HepG2 (cell line): ENCODE results near the gene JDP2. TPM values are rescaled to one million over a fixed set of nuclear protein-coding genes. Genes with fewer than 3 reads are reported as not detected.

Experiments
- BCL6 ChIP-seq: IDR thresholded peaks from 2 replicates; pipeline ENCODE4 v1.6.1; 2016; ENCODE audit warnings: missing genetic modification reagents, missing compliant biosample characterization
- CREB1 ChIP-seq, 2 experiments: fragments of 450-650 bp in 1 of 2; IDR thresholded peaks; 2 replicates each; pipeline ENCODE4 v1.6.1; 2016 to 2017; ENCODE audit warnings: control low read depth in 1 of 2, mild to moderate bottlenecking in 1 of 2, missing compliant biosample characterization in 1 of 2, missing genetic modification characterization in 1 of 2
- EHMT2 ChIP-seq: fragments of 200-600 bp; sonication (generic); IDR thresholded peaks from 2 replicates; pipeline ENCODE4 v1.7.0; 2017; ENCODE audit warnings: antibody characterized with exemption, low read depth, low read length, borderline replicate concordance
- HNRNPLL ChIP-seq: fragments of 200-400 bp; formaldehyde crosslinking; IDR thresholded peaks from 2 replicates; pipeline ENCODE4 v1.6.1; 2017; ENCODE audit warnings: mild to moderate bottlenecking, low read depth, low read length; ENCODE audit not compliant: poor library complexity, severe bottlenecking
- NCOA5 ChIP-seq: sonication (generic); formaldehyde crosslinking; IDR thresholded peaks from 2 replicates; pipeline ENCODE4 v1.4.0; 2020; ENCODE audit warnings: missing genetic modification reagents
- NRL ChIP-seq: sonication (generic); formaldehyde crosslinking; IDR thresholded peaks from 2 replicates; pipeline ENCODE4 v1.5.0; 2020; ENCODE audit warnings: missing genetic modification reagents, mild to moderate bottlenecking, moderate library complexity, borderline replicate concordance
- POLR2A ChIP-seq, 2 experiments: IDR thresholded peaks; 2 replicates each; pipeline ENCODE4 v1.6.1; 2011; ENCODE audit warnings: low read depth in 2 of 2, low read length in 2 of 2, mild to moderate bottlenecking in 1 of 2, moderate library complexity in 1 of 2; ENCODE audit not compliant: insufficient read depth in 1 of 2
- SIN3B ChIP-seq: fragments of 150-350 bp; IDR thresholded peaks from 2 replicates; pipeline ENCODE4 v1.6.1; 2014; ENCODE audit warnings: low read length
- SMYD3 ChIP-seq: sonication (generic); formaldehyde crosslinking; IDR thresholded peaks from 2 replicates; pipeline ENCODE4 v1.8.1; 2023; ENCODE audit warnings: mild to moderate bottlenecking, missing genetic modification reagents
- SNAPC4 ChIP-seq: sonication (generic); formaldehyde crosslinking; IDR thresholded peaks from 2 replicates; pipeline ENCODE4 v1.4.0; 2020; ENCODE audit warnings: mild to moderate bottlenecking, missing genetic modification reagents
- TEAD2 ChIP-seq: sonication (generic); formaldehyde crosslinking; IDR thresholded peaks from 2 replicates; pipeline ENCODE4 v1.9.0; 2021; ENCODE audit warnings: missing genetic modification reagents
- ZBTB38 ChIP-seq: sonication (generic); formaldehyde crosslinking; IDR thresholded peaks from 2 replicates; pipeline ENCODE4 v1.5.1; 2020; ENCODE audit warnings: mild to moderate bottlenecking, missing genetic modification reagents
- ZBTB4 ChIP-seq: sonication (generic); formaldehyde crosslinking; IDR thresholded peaks from 2 replicates; pipeline ENCODE4 v1.4.0; 2020; ENCODE audit warnings: missing genetic modification reagents, mild to moderate bottlenecking, borderline replicate concordance
- ZKSCAN1 ChIP-seq: fragments of 150-350 bp; IDR thresholded peaks from 2 replicates; pipeline ENCODE4 v1.6.1; 2014; ENCODE audit warnings: low read length
- ZNF441 ChIP-seq: sonication (generic); formaldehyde crosslinking; IDR thresholded peaks from 2 replicates; pipeline ENCODE4 v1.7.0; 2021; ENCODE audit warnings: missing genetic modification reagents, borderline replicate concordance
- ZNF484 ChIP-seq: sonication (generic); formaldehyde crosslinking; IDR thresholded peaks from 2 replicates; pipeline ENCODE4 v1.5.1; 2020; ENCODE audit warnings: mild to moderate bottlenecking, low read depth, missing genetic modification reagents, borderline replicate concordance
- ZNF576 ChIP-seq: sonication (generic); formaldehyde crosslinking; IDR thresholded peaks from 2 replicates; pipeline ENCODE4 v1.4.0; 2020; ENCODE audit warnings: mild to moderate bottlenecking, missing genetic modification reagents
- ZNF597 ChIP-seq: sonication (generic); formaldehyde crosslinking; IDR thresholded peaks from 2 replicates; pipeline ENCODE4 v1.5.0; 2020; ENCODE audit warnings: missing genetic modification reagents
- ZSCAN25 ChIP-seq: sonication (generic); formaldehyde crosslinking; IDR thresholded peaks from 2 replicates; pipeline ENCODE4 v1.8.0; 2022; ENCODE audit warnings: mild to moderate bottlenecking, missing genetic modification reagents
- polyA plus RNA-seq, 8 experiments: library from polyadenylated mRNA; depleted of rRNA in 3 of 8; stranded (reverse) in 7 of 8; unstranded in 1 of 8; fragments of >200 nt; fragmentation: Illumina TruSeq in 4 of 8; extraction: Trizol in 4 of 8; gene quantifications; 2 replicates each; pipeline versions ENCODE4 v1.2.1 to v1.2.3, GENCODE V29; 2011 to 2016; ENCODE audit warnings: low read depth in 4 of 8, missing spikeins in 1 of 8, mixed read lengths in 1 of 8; ENCODE audit not compliant: insufficient read depth in 1 of 8
- total RNA-seq, 5 experiments: library from RNA; depleted of rRNA; stranded (reverse); fragments of >200 nt; fragmentation: Illumina TruSeq; extraction: Trizol; gene quantifications; 2 replicates each; pipeline ENCODE4 v1.2.3, GENCODE V29; 2016; ENCODE audit warnings: low read depth in 1 of 5

The JDP2 gene
- total and polyA plus RNA-seq, 2 of the 13 experiments (the other 11 are each of a cell fraction or from before 2014, with no cell fraction given), result 8.0 to 8.9 TPM

- no peak for TF ChIP-seq ZBTB4
- TF ChIP-seq CREB1 (IDR thresholded peaks at IDR 0.05), result no peak
- TF ChIP-seq CREB1 (CRISPR knock-in tag; IDR thresholded peaks at IDR 0.05), result no peak
- no peak for TF ChIP-seq ZKSCAN1
- no peak for TF ChIP-seq TEAD2
- TF ChIP-seq ZNF441 (CRISPR knock-in tag), result no peak
- no peak for TF ChIP-seq ZNF597
- TF ChIP-seq SNAPC4, result no peak
- TF ChIP-seq NCOA5 (CRISPR knock-in tag), result no peak
- no peak for TF ChIP-seq ZBTB38 (CRISPR knock-in tag)
- no peak; the same call in 1 of the 2 replicates for TF ChIP-seq NRL (CRISPR knock-in tag)
- TF ChIP-seq BCL6 (CRISPR knock-in tag), result peak; percentile 17; the same call in 1 of the 2 replicates
- TF ChIP-seq POLR2A (IDR thresholded peaks at IDR 0.05; ENCODE audit: insufficient read depth in 1 of 2, low read depth in 2 of 2, low read length in 2 of 2), result no peak; a peak in 1 of 4 replicates
- no peak for TF ChIP-seq EHMT2
- no peak for TF ChIP-seq SIN3B
- no peak for TF ChIP-seq ZNF576
- TF ChIP-seq SMYD3 (CRISPR knock-in tag), result no peak
- no peak for TF ChIP-seq ZNF484 (CRISPR knock-in tag)
- peak; percentile 63; the same call in 1 of the 2 replicates for TF ChIP-seq ZSCAN25
- TF ChIP-seq HNRNPLL, result peak; percentile 53
Observed at GRCh38 chr14:75427482-75428229, at the start of gene JDP2 (continued).
